Upper lobe of left lung (tissue), 4 donors: ENCODE results near the gene PDGFRB.

Experiments
- POLR2A ChIP-seq, 4 donors: fragments of 450-650 bp; IDR thresholded peaks; one replicate each; pipeline ENCODE4 v1.5.1; 2016 to 2017; ENCODE audit warnings: antibody characterized with exemption in 4 of 4, mild to moderate bottlenecking in 2 of 4
- TF ChIP-seq, protein P1 (sequence below), 6 experiments: fragments of 450-650 bp in 4 of 6; fragments of 200-600 bp in 2 of 6; sonication (generic) in 2 of 6; IDR thresholded peaks; one replicate each; pipeline ENCODE4 v1.5.1; 2016 to 2019; ENCODE audit warnings: antibody characterized with exemption in 6 of 6

DNA sequence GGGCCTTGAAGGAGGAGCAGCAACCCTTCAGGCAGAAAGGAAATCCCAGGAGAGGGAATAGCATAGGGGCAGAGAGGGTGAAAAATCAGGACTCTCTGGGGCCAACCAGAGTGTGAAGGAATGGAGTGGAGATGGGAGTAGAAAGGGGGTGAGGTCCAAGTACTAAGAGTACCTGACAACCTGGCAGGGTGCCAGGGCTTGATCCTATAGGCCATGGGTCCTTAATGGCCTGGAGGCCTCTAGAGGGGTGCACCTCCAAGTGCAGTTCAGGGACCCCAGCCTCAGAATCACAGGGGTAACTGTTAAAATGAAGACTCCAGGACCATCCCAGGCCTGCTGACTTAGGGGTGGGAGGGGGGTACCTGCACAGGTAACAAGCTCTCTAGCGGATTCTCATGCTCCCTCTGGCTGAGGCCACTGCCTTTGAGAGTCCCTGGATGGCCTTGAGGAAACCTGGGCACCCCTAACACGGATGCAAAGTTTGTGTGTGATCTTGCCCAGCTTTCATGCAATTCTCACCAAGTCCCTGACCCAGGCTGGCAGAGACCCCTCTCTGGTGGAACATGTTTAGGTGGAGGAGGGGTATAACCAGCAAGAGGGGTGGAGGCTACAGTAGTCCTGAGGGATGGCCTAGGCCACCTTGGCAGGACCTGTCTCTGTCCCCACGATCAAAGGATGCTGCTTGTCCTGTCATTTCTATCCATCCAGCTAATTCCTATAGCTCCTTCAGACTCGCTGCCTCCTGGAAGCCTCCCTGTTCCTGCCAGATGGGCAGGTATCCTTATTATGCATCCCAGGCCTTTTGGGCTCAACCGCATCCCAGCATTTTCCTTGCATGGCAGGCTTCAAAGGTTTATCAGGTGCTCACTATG lies 51.7 kb downstream of the PDGFRB start:
- TF ChIP-seq, protein P1, sequence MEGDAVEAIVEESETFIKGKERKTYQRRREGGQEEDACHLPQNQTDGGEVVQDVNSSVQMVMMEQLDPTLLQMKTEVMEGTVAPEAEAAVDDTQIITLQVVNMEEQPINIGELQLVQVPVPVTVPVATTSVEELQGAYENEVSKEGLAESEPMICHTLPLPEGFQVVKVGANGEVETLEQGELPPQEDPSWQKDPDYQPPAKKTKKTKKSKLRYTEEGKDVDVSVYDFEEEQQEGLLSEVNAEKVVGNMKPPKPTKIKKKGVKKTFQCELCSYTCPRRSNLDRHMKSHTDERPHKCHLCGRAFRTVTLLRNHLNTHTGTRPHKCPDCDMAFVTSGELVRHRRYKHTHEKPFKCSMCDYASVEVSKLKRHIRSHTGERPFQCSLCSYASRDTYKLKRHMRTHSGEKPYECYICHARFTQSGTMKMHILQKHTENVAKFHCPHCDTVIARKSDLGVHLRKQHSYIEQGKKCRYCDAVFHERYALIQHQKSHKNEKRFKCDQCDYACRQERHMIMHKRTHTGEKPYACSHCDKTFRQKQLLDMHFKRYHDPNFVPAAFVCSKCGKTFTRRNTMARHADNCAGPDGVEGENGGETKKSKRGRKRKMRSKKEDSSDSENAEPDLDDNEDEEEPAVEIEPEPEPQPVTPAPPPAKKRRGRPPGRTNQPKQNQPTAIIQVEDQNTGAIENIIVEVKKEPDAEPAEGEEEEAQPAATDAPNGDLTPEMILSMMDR (IDR thresholded peaks at IDR 0.05), result no peak
- no peak for TF ChIP-seq POLR2A (IDR thresholded peaks at IDR 0.05)
